Calu3 (cell line): Measurements from ENCODE around the gene TLK2. TPM values are rescaled to one million over a fixed set of nuclear protein-coding genes. Genes with fewer than 3 reads are reported as not detected.

Experiments
- BruUV-seq: library from RNA; stranded (reverse); fragments of 400-500 nt; replicated peaks from 2 replicates; lab custom pipeline; 2021; lab: Mats Ljungman, UMichigan
- CTCF ChIA-PET: fragments of 300-600 bp; sonication (Branson Sonifier 250); formaldehyde crosslinking; loops from one replicate; lab custom pipeline; 2022; ENCODE audit warnings: antibody characterized with exemption; lab: Charles Lee
- DNase-seq: peaks from one replicate; pipeline ENCODE4 v3.0.0; 2022
- H3K27ac Mint-ChIP-seq: one replicate; pipeline ENCODE4 v1.8.0; 2022; ENCODE audit warnings: mixed read lengths; ENCODE audit not compliant: unreplicated experiment
- H3K27me3 Mint-ChIP-seq: one replicate; pipeline ENCODE4 v1.8.0; 2022; ENCODE audit warnings: mixed read lengths; ENCODE audit not compliant: unreplicated experiment
- H3K36me3 Mint-ChIP-seq: one replicate; pipeline ENCODE4 v1.8.0; 2022; ENCODE audit warnings: mild to moderate bottlenecking, moderate library complexity, mixed read lengths; ENCODE audit not compliant: insufficient read depth, unreplicated experiment
- H3K4me1 Mint-ChIP-seq: one replicate; pipeline ENCODE4 v1.8.0; 2022; ENCODE audit warnings: mild to moderate bottlenecking, low read depth, mixed read lengths; ENCODE audit not compliant: unreplicated experiment
- H3K4me3 Mint-ChIP-seq: one replicate; pipeline ENCODE4 v1.8.0; 2022; ENCODE audit warnings: mild to moderate bottlenecking, low read depth, moderate library complexity, mixed read lengths; ENCODE audit not compliant: unreplicated experiment
- H3K9me3 Mint-ChIP-seq: one replicate; pipeline ENCODE4 v1.8.0; 2022; ENCODE audit warnings: low read depth, mixed read lengths; ENCODE audit not compliant: unreplicated experiment
- CTCF ChIP-seq: fragments of 200-600 bp; IDR thresholded peaks from one replicate; pipeline ENCODE4 v1.8.0; 2022; ENCODE audit warnings: antibody characterized with exemption; ENCODE audit not compliant: unreplicated experiment
- intact Hi-C: fragments of 100-400 bp; cut with micrococcal nuclease; formaldehyde crosslinking; loops from one replicate; pipeline ENCODE4 v1.10.0; 2022; ENCODE audit not compliant: unreplicated experiment
- total RNA-seq: library from RNA; stranded (reverse); gene quantifications from 2 replicates; pipeline ENCODE4 v1.2.3, GENCODE V29; 2022

TLK2 gene
- total RNA-seq, 1 experiment from 2014 or later = 26.3 TPM

GRCh38 chr17:62618647-62619416 is 140.2 kb downstream of the TLK2 start:
- Mint-ChIP-seq H3K27me3 (no peaks in the 10 kb centered on the region), H3K9me3 (no peaks in the 10 kb centered on the region), H3K36me3 (peaks cover 18% of the 10 kb centered on the region), H3K4me1 (no peaks in the 10 kb centered on the region), H3K27ac (no peak overlapping the region), H3K4me3 (no peak overlapping the region)
- DNase-seq = no peak
- CTCF ChIA-PET = no interaction called here
- no TSS peak for BruUV-seq
- no peak for TF ChIP-seq CTCF
- intact Hi-C loops = no loop called here

- H3K36me3 Mint-ChIP-seq = peaks cover 18% of the 10 kb centered on the region
- CTCF ChIA-PET = no interaction called here
- H3K27ac Mint-ChIP-seq = no peak overlapping the region
- DNase-seq = no peak
- no TSS peak for BruUV-seq
- intact Hi-C loops = no loop called here
- no peaks in the 10 kb centered on the region for H3K9me3 Mint-ChIP-seq
- no peaks in the 10 kb centered on the region for H3K27me3 Mint-ChIP-seq
- no peak for TF ChIP-seq CTCF
- no peaks in the 10 kb centered on the region for H3K4me1 Mint-ChIP-seq
- H3K4me3 Mint-ChIP-seq = no peak overlapping the region
These were observed 141.0 kb downstream of the TLK2 start for GRCh38 chr17:62619417-62620155.

DNA sequence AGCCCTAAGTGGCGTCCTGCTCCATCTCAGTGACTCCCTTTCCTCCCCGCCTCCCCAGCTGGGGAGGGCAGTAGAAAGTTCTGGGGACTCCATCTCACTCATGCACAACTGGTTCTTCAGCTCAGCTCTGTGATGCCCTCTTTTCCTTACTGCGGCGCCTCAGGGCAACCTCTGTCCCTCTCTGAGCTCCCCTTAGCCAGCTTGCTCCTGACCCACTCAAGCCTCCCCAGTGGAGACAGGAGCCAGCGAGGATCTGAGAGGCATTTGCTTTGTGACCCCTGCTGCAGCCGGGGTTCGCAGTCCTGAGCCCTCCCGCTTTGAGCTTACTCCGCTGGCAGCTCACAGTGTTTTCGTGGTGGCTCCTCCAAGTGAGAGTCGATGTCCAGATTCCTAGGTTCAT is 142.6 kb downstream of the TLK2 start:
- no peak for TF ChIP-seq CTCF
- CTCF ChIA-PET = no interaction called here
- Mint-ChIP-seq H3K27me3 (no peaks in the 10 kb centered on the region), H3K36me3 (peaks cover 18% of the 10 kb centered on the region), H3K9me3 (no peaks in the 10 kb centered on the region), H3K27ac (no peak overlapping the region), H3K4me3 (no peak overlapping the region), H3K4me1 (no peaks in the 10 kb centered on the region)
- BruUV-seq = no TSS peak
- intact Hi-C loops = no loop called here
- DNase-seq = no peak

DNA sequence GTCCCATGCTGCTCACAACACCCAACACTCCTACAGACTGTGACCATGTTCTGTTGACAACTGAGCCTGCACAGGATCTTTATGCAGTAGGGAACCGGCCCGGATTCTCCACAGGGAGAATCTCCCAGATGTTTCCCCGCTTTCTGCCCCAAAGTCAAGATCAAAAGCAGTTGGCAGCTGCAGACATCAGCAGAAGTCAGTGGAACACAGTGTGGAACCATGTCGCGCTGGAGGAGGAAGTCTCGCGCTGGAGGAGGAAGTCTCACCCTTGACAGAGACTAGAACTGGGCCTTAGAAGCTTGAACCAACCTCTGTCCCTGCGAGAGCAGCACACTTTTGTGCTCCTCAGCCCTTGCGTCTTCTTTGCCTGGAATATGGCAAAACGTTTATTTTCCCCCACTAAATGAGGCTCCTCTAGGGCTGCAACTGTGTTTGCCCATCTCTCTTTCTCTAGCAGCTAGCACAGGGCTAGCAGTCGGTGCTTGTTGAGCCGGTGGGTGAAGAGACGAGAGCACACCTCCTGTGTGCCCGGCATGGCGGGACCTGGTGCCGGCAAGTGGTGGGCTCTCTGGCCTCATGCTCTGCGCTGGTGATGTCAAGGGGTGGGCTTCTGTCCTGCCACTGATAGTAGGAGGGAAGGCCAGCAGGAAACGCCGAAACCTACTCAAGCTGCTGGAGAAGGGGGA is 146.7 kb downstream of the TLK2 start:
- no peak overlapping the region for H3K4me3 Mint-ChIP-seq
- no TSS peak for BruUV-seq
- H3K4me1 Mint-ChIP-seq = peaks cover 5% of the 10 kb centered on the region
- peaks cover 11% of the 10 kb centered on the region for H3K27me3 Mint-ChIP-seq
- TF ChIP-seq CTCF = no peak
- intact Hi-C loops = no loop called here
- DNase-seq = no peak
- CTCF ChIA-PET = interaction anchor here (0.5 kb wide), 1 partner anchor 202 kb away, joined by 6 read pairs; no protein-coding TSS in a partner anchor
- H3K36me3 Mint-ChIP-seq = peaks cover 14% of the 10 kb centered on the region
- no peak overlapping the region for H3K27ac Mint-ChIP-seq
- H3K9me3 Mint-ChIP-seq = no peaks in the 10 kb centered on the region
